GM12878 (cell line): ENCODE data around the gene LTB. TPM values are rescaled to one million over a fixed set of nuclear protein-coding genes. Genes with fewer than 3 reads are reported as not detected.

Experiments
- ATF2 ChIP-seq: IDR thresholded peaks from 2 replicates; pipeline ENCODE4 v1.6.1; 2012; ENCODE audit warnings: low read length, inconsistent platforms
- BACH1 ChIP-seq: fragments of 450-650 bp; IDR thresholded peaks from 2 replicates; pipeline ENCODE4 v1.6.1; 2017; ENCODE audit warnings: mild to moderate bottlenecking, borderline replicate concordance
- CHD4 ChIP-seq: fragments of 200-600 bp; sonication (generic); IDR thresholded peaks from 2 replicates; pipeline ENCODE4 v1.6.1; 2016; ENCODE audit warnings: mild to moderate bottlenecking
- CTCF ChIP-seq, 3 experiments: IDR thresholded peaks in 2 of 3; conservative IDR thresholded peaks in 1 of 3; 2 replicates each; pipeline ENCODE4 v1.5.1; 2011; ENCODE audit warnings: low read depth in 3 of 3, low read length in 3 of 3, mild to moderate bottlenecking in 3 of 3, control low read depth in 2 of 3, moderate library complexity in 2 of 3, inconsistent platforms in 1 of 3, mixed read lengths in 1 of 3; ENCODE audit not compliant: control insufficient read depth in 2 of 3, insufficient read depth in 1 of 3; ENCODE audit errors: extremely low read depth in 1 of 3
- ELK1 ChIP-seq: IDR thresholded peaks from 2 replicates; pipeline ENCODE4 v1.6.1; 2012; ENCODE audit warnings: low read depth, low read length, improper control_type of control experiment
- POLR2AphosphoS5 ChIP-seq: IDR thresholded peaks from 2 replicates; pipeline ENCODE4 v1.6.1; 2011; ENCODE audit warnings: mild to moderate bottlenecking, low read length, inconsistent platforms
- SKIL ChIP-seq: fragments of 450-650 bp; IDR thresholded peaks from 2 replicates; pipeline ENCODE4 v1.6.1; 2017; ENCODE audit warnings: mild to moderate bottlenecking, low read depth, inconsistent platforms; ENCODE audit not compliant: poor library complexity, severe bottlenecking
- SMARCA5 ChIP-seq: fragments of 450-650 bp; IDR thresholded peaks from 2 replicates; pipeline ENCODE4 v1.6.1; 2017; ENCODE audit warnings: mild to moderate bottlenecking
- USF2 ChIP-seq: IDR thresholded peaks from 2 replicates; pipeline ENCODE4 v1.6.1; 2011; ENCODE audit warnings: low read depth, low read length, improper control_type of control experiment, borderline replicate concordance
- ZBTB11 ChIP-seq: fragments of 450-650 bp; formaldehyde crosslinking; IDR thresholded peaks from 2 replicates; pipeline ENCODE4 v1.5.0; 2022; ENCODE audit warnings: mild to moderate bottlenecking, missing genetic modification characterization
- ZBTB4 ChIP-seq: fragments of 450-650 bp; formaldehyde crosslinking; IDR thresholded peaks from 2 replicates; pipeline ENCODE4 v1.4.0; 2022; ENCODE audit warnings: mild to moderate bottlenecking, moderate library complexity
- polyA plus RNA-seq, 11 experiments: library from polyadenylated mRNA; depleted of rRNA in 4 of 11; unstranded in 6 of 11; stranded (reverse) in 5 of 11; fragments of >200 nt; fragmentation: Nextera tagmentation in 4 of 11; fragmentation: Illumina TruSeq in 1 of 11; extraction: Ambion mirVana in 4 of 11; extraction: Trizol in 1 of 11; gene quantifications; 1 replicate in 1 of 11; 2 replicates in 10 of 11; pipeline versions ENCODE4 v1.2.1 to v1.2.3, GENCODE V29; 2011 to 2016; ENCODE audit warnings: inconsistent platforms in 2 of 11, missing spikeins in 2 of 11, low read depth in 1 of 11
- total RNA-seq, 4 experiments: library from RNA; depleted of rRNA in 3 of 4; stranded (reverse); fragments of >200 nt in 3 of 4; fragmentation: Illumina TruSeq in 1 of 4; extraction: Trizol in 1 of 4; gene quantifications; 2 replicates each; pipeline versions ENCODE4 v1.2.1 to v1.2.3, GENCODE V29; 2013 to 2021

Gene LTB
- total and polyA plus RNA-seq, 10 of the 15 experiments (the other 5 are each of a cell fraction or from before 2014, with no cell fraction given): 0.71 to 74.3 (median 20.0) TPM

- peak; percentile 31; the same call in 1 of the 2 replicates for TF ChIP-seq ZBTB11 (CRISPR knock-in tag)
- no peak for TF ChIP-seq ATF2
- TF ChIP-seq ELK1: 0 out of 2 replicates have a peak, but pooled peaks have one; percentile 14
- TF ChIP-seq ZBTB4 (CRISPR knock-in tag): 0 out of 2 replicates have a peak, but pooled peaks have one; percentile 58
- no peak; the same call in 1 of the 2 replicates for TF ChIP-seq USF2
- peak; percentile 66 for TF ChIP-seq SKIL
- no peak for TF ChIP-seq CTCF (IDR thresholded peaks at IDR 0.05 in 2 of 3, conservative IDR thresholded peaks at IDR 0.05 in 1 of 3; ENCODE audit: control insufficient read depth in 2 of 3, extremely low read depth in 1 of 3, insufficient read depth in 1 of 3, low read depth in 3 of 3, low read length in 3 of 3)
- TF ChIP-seq SMARCA5: no peak; the same call in 1 of the 2 replicates
- peak; percentile 98 for TF ChIP-seq POLR2AphosphoS5
- TF ChIP-seq BACH1: peak; percentile 92
- TF ChIP-seq CHD4: no peak
Measured at GRCh38 chr6:31619805-31620585, 37.8 kb upstream of the LTB start (continued).
